Kidney epithelial cell (primary cell): ENCODE results near the gene PAQR9. TPM values are rescaled to one million over a fixed set of nuclear protein-coding genes. Genes with fewer than 3 reads are reported as not detected.

Source experiments
- DNase-seq: peaks from one replicate; pipeline ENCODE4 v3.0.0-alpha.2; 2010; ENCODE audit warnings: low read depth
- H3K27me3 ChIP-seq: 2 replicates; pipeline ENCODE4 v1.6.0; 2011; ENCODE audit warnings: low read length; ENCODE audit not compliant: control insufficient read depth, insufficient read depth
- H3K36me3 ChIP-seq: 2 replicates; pipeline ENCODE4 v1.5.1; 2011; ENCODE audit warnings: low read length; ENCODE audit not compliant: control insufficient read depth, insufficient read depth
- H3K4me3 ChIP-seq: 2 replicates; pipeline ENCODE4 v1.5.1; 2011; ENCODE audit warnings: low read depth, mild to moderate bottlenecking, control low read depth, low read length
- CTCF ChIP-seq: IDR thresholded peaks from 2 replicates; pipeline ENCODE4 v1.5.1; 2011; ENCODE audit warnings: mild to moderate bottlenecking, moderate library complexity, low read length, control low read depth, inconsistent platforms; ENCODE audit not compliant: insufficient read depth, poor library complexity, severe bottlenecking
- total RNA-seq: library from RNA; depleted of rRNA; stranded (reverse); fragments of >200 nt; gene quantifications from 2 replicates; pipeline ENCODE4 v1.2.3, GENCODE V29; 2015

The PAQR9 gene
- total RNA-seq, 1 donor from 2014 or later, result 0.08 TPM

DNA sequence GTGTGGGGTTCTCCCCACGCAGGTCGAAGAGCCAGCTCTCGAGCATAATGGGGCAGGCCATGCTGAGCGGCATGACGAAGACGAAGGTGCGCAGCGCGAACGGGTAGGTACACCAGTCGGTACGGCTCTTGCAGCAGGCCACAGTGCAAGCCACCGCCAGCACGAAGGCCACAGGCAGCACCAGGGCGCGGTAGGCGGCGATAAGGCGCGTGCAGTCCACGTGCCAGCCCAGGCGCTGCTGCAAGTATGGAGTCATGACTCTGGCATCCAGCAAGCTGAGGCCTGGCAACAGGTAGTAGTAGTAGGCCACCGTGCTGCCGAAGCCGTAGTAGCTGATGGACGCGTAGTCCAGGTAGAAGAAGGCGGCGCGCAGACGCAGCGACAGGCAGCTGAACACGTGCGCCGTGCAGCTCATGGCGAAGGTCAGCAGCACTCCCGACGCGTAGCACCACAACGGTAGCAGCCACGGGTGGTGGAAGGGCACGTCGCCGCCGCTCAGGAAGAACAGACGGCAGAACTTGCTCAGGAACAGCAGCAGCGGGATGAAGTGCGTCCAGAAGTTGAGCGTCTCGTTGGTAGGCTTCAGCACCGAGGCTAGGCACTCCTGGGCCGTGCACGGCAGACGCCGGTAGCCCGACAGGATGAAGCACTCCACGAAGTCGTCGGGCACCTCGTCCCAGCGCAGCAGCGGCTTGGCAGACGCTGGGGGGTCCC is 797 bp downstream of the PAQR9 start:
- no peaks in the 10 kb centered on the region for H3K36me3 ChIP-seq
- no peak for DNase-seq
- peak overlapping the region; percentile 49 for H3K4me3 ChIP-seq
- peaks cover 10% of the 10 kb centered on the region for H3K27me3 ChIP-seq
- TF ChIP-seq CTCF, result no peak

GRCh38 chr3:142962175-142962519 is 1.3 kb downstream of the PAQR9 start:
- DNase-seq, result no peak
- H3K4me3 ChIP-seq, result no peak overlapping the region
- no peak for TF ChIP-seq CTCF
- H3K27me3 ChIP-seq, result peaks cover 10% of the 10 kb centered on the region
- no peaks in the 10 kb centered on the region for H3K36me3 ChIP-seq

DNA sequence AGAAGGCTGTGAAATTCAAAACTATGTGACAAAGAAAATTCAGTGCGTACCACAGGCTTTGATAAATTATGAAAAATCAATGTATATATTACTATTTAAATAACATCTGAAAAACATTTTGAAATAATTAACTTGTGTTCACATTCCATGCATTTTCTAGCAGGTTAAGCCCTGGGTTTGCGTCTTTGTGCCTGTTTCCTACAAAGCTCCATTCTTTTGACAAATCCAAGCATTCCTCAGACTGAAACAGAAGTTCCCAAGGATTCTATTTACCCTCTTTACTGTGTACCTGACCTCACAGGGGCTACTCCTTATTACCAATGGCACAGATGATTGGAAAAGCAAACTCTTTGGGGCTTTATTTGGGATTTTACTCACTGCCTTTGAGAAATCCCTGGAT is 1.9 kb downstream of the PAQR9 start:
- Histone ChIP-seq H3K27me3 (peaks cover 10% of the 10 kb centered on the region), H3K4me3 (no peak overlapping the region), H3K36me3 (no peaks in the 10 kb centered on the region)
- DNase-seq, result no peak
- TF ChIP-seq CTCF, result no peak

DNA sequence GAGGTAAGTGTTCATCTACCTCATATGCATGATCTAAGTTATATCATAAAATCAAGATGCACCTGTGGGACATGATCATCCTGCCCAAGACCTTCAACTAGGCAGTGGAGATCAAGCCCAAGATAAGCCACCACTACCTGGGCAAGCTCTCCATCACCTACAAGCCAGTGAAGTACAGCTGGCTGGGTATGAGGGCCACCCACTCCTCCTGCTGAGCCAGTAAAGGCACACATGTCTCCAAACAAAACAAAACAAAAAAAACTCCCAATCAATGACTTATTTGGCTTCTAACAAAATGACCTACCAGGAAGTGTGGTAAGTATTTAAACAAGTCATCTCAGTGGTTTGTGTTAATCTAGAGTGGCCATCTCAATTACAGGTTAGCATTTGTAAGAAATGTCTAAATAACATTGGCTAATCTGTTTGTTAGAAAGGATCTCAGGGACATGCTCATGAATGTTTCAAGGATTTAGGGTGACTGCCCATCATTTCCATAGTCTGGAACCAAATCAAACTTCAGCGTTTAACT is 3.1 kb downstream of the PAQR9 start:
- Histone ChIP-seq H3K27me3 (peaks cover 10% of the 10 kb centered on the region), H3K36me3 (no peaks in the 10 kb centered on the region), H3K4me3 (no peak overlapping the region)
- no peak for DNase-seq
- no peak for TF ChIP-seq CTCF

- DNase-seq, result no peak
- no peak for TF ChIP-seq CTCF
- no peaks in the 10 kb centered on the region for H3K36me3 ChIP-seq
Measured at GRCh38 chr3:142958707-142959106, 4.8 kb downstream of the PAQR9 start.

DNA sequence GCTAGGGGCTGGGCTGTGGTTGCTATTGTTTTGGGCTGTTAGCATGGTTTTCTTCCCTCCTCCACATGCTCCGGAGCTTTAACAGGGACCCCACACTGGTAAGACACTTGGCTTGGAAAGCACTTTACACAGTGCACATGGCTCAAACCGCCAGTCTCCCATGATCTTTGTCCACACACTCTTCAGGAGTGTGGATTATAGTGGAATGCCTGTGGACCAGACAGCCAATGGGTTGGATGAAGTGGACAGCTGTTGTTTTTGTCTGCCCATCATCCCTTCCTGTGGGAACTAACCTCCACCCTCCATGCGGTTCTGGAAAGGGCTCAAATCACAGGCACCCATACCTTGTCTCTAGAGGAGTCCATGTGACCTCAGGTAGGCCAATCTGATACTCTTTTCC is 10.0 kb downstream of the PAQR9 start:
- Histone ChIP-seq H3K4me3 (no peak overlapping the region), H3K27me3 (no peaks in the 10 kb centered on the region), H3K36me3 (no peaks in the 10 kb centered on the region)
- no peak for DNase-seq
- no peak for TF ChIP-seq CTCF

More at GRCh38 chr3:142958707-142959106, 4.8 kb downstream of the PAQR9 start:
- Histone ChIP-seq H3K4me3 (no peak overlapping the region), H3K27me3 (peaks cover 6% of the 10 kb centered on the region)
